Natural killer cell (primary cell): ENCODE measurements around the gene CCDC197. TPM values are rescaled to one million over a fixed set of nuclear protein-coding genes. Genes with fewer than 3 reads are reported as not detected.

Experiments
- ATAC-seq, 3 donors: fragments of 150-1000 bp in 2 of 3; fragments of 200-7000 bp in 1 of 3; cut with Tn5 transposase; 1 replicate in 1 of 3; 2 replicates in 2 of 3; pipeline ENCODE4 v1.10.0; 2021; ENCODE audit warnings: mild to moderate bottlenecking in 2 of 3, moderate library complexity in 2 of 3
- DNase-seq, 2 donors: peaks; one replicate each; pipeline versions ENCODE4 v3.0.0 to v3.0.0-alpha.2; 2013 to 2021; ENCODE audit warnings: mixed read lengths in 1 of 2
- H3K27ac ChIP-seq: one replicate; pipeline ENCODE4 v1.5.1; 2013; ENCODE audit warnings: mild to moderate bottlenecking, low read length
- H3K27me3 ChIP-seq: one replicate; pipeline ENCODE4 v1.6.1; 2013; ENCODE audit warnings: low read length; ENCODE audit not compliant: control insufficient read depth, insufficient read depth
- H3K36me3 ChIP-seq: one replicate; pipeline ENCODE4 v1.6.1; 2013; ENCODE audit warnings: low read length; ENCODE audit not compliant: control insufficient read depth, insufficient read depth
- H3K4me1 ChIP-seq: one replicate; pipeline ENCODE4 v1.6.1; 2013; ENCODE audit warnings: low read length; ENCODE audit not compliant: control insufficient read depth, insufficient read depth
- H3K4me3 ChIP-seq: one replicate; pipeline ENCODE4 v1.5.1; 2013; ENCODE audit warnings: low read length
- H3K9me3 ChIP-seq: one replicate; pipeline ENCODE4 v1.6.1; 2013; ENCODE audit warnings: low read length; ENCODE audit not compliant: control insufficient read depth, insufficient read depth
- H3K27ac Mint-ChIP-seq, 2 donors: one replicate each; pipeline ENCODE4 v1.8.0; 2022; ENCODE audit warnings: mild to moderate bottlenecking in 2 of 2, mixed read lengths in 2 of 2, moderate library complexity in 1 of 2
- H3K27me3 Mint-ChIP-seq, 2 donors: one replicate each; pipeline ENCODE4 v1.8.0; 2022; ENCODE audit warnings: low read depth in 2 of 2, mixed read lengths in 2 of 2
- H3K36me3 Mint-ChIP-seq: one replicate; pipeline ENCODE4 v1.8.0; 2022; ENCODE audit warnings: mixed read lengths
- H3K4me1 Mint-ChIP-seq, 2 donors: one replicate each; pipeline ENCODE4 v1.8.0; 2022; ENCODE audit warnings: mixed read lengths in 2 of 2
- H3K4me3 Mint-ChIP-seq: one replicate; pipeline ENCODE4 v1.8.0; 2022; ENCODE audit warnings: mild to moderate bottlenecking, moderate library complexity, mixed read lengths
- H3K9me3 Mint-ChIP-seq, 2 donors: one replicate each; pipeline ENCODE4 v1.8.0; 2022; ENCODE audit warnings: mixed read lengths in 2 of 2
- CTCF ChIP-seq: fragments of 200-600 bp; IDR thresholded peaks from one replicate; pipeline ENCODE4 v1.8.0; 2022; ENCODE audit warnings: antibody characterized with exemption
- WGBS: methylation state at CpG from one replicate; pipeline ENCODE4 v1.1.7; 2013; ENCODE audit warnings: missing lambda C conversion rate; ENCODE audit not compliant: insufficient coverage; 5-methylcytosine and 5-hydroxymethylcytosine counted together
- intact Hi-C: fragments of 100-400 bp; cut with micrococcal nuclease; formaldehyde crosslinking; loops from one replicate; pipeline ENCODE4 v1.14.2; 2022
- total RNA-seq, 4 donors: library from RNA; stranded (reverse); fragments of 120-200 nt in 1 of 4; gene quantifications; one replicate each; pipeline versions ENCODE4 v1.2.3 to v1.2.4, GENCODE V29; 2013 to 2022

Gene CCDC197
- total RNA-seq, 3 donors from 2014 or later (not counting 1 experiment from before 2014, with no cell fraction given) = not detected

DNA sequence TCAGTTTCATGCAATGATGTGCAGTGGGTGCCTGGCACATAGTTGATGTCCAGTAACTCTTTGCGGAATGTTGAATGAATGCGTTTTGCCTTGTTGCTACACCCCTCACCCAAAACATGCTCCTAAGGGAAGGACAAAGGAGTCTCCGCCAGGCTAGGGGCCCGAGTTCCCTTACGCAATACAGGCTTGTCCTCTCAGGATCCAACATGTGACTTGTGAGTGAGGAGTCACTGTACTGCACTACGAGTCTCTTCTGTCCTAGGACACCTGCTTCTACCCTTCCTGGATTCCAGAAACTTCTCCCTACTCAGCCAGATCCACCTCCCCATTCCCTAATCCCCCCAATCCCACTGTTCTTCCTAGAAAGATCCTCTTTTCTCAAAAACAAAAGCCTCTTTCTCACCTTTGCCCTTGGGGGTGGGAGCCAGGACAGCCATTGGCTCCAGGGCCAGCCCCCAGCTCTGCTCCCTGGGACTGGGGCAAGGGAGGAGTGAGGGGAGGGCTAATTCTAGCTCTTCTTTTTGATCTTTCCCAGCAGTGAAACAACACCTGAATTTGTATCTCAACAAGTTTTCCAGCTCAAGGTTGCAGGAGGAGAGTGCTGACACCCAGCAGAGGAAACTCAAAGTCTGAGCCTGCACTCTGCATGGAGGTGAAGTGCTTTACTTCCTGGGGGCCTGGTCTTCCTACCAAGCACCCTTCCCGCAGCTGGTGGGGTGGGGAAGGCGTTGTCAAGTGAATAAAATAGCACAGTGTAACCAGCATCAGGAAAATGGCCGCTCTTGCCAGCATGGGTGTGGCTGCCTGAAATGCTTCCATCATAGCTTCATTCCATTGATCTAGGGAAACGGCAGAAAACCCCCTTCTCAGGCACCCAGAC, 25.7 kb downstream of the CCDC197 start:
- no peak for TF ChIP-seq CTCF
- H3K4me1 Mint-ChIP-seq = peaks cover 5 to 6% of the 10 kb centered on the region in 2 donors
- peaks cover 12% of the 10 kb centered on the region for H3K4me1 ChIP-seq
- H3K27me3 Mint-ChIP-seq = peaks cover 25 to 59% of the 10 kb centered on the region in 2 donors
- H3K27me3 ChIP-seq = peaks cover 2% of the 10 kb centered on the region
- no peaks in the 10 kb centered on the region for H3K9me3 Mint-ChIP-seq
- H3K4me3 Mint-ChIP-seq = no peak overlapping the region
- no peak overlapping the region for H3K27ac Mint-ChIP-seq
- H3K9me3 ChIP-seq = no peaks in the 10 kb centered on the region
- no peak overlapping the region for H3K4me3 ChIP-seq
- no peak overlapping the region for H3K27ac ChIP-seq
- no peaks in the 10 kb centered on the region for H3K36me3 ChIP-seq
- DNase-seq (no peak), ATAC-seq (no peak)
- H3K36me3 Mint-ChIP-seq = no peaks in the 10 kb centered on the region
- 81% methylated on average over 9 of the region's 10 CpGs for WGBS
- intact Hi-C loops = no loop called here

- ATAC-seq (no peak), DNase-seq (no peak)
- Mint-ChIP-seq H3K27ac (no peak overlapping the region), H3K27me3 (peaks cover 21 to 46% of the 10 kb centered on the region in 2 donors), H3K4me1 (peaks cover 6 to 9% of the 10 kb centered on the region in 2 donors), H3K4me3 (no peak overlapping the region), H3K9me3 (no peaks in the 10 kb centered on the region), H3K36me3 (no peaks in the 10 kb centered on the region)
- no peak for TF ChIP-seq CTCF
- no peaks in the 10 kb centered on the region for H3K36me3 ChIP-seq
- H3K9me3 ChIP-seq = no peaks in the 10 kb centered on the region
- no peak overlapping the region for H3K27ac ChIP-seq
- H3K27me3 ChIP-seq = no peaks in the 10 kb centered on the region
- no peak overlapping the region for H3K4me3 ChIP-seq
- intact Hi-C loops = no loop called here
- peaks cover 12% of the 10 kb centered on the region for H3K4me1 ChIP-seq
- 100% methylated on average over 1 of the region's 2 CpGs for WGBS
These were observed 27.4 kb downstream of the CCDC197 start for GRCh38 chr14:94024549-94024948.

DNA sequence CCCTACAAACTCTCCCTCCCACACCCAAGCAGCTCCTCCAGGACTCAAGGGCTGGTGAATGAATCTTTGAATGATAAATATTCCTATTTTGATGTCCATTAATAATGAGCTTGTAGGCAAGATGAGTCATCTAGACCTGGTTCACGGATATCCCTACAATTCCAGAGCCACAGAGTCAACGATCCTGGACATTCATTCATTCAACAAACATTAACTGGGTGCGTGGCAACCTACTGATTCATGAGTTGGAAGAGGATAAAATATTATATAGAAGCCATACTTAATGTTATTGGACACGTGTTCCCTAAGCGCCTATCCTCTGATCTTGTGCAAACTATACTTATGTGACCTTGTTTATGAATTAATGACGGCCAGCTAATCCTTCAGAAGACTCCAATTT, 28.6 kb downstream of the CCDC197 start:
- H3K4me1 Mint-ChIP-seq = peaks cover 6 to 9% of the 10 kb centered on the region in 2 donors
- Histone ChIP-seq H3K9me3 (no peaks in the 10 kb centered on the region), H3K27me3 (no peaks in the 10 kb centered on the region), H3K4me3 (no peak overlapping the region), H3K27ac (no peak overlapping the region), H3K4me1 (peaks cover 12% of the 10 kb centered on the region), H3K36me3 (no peaks in the 10 kb centered on the region)
- TF ChIP-seq CTCF = no peak
- peaks cover 26 to 37% of the 10 kb centered on the region in 2 donors for H3K27me3 Mint-ChIP-seq
- DNase-seq (no peak), ATAC-seq (no peak)
- no peaks in the 10 kb centered on the region for H3K36me3 Mint-ChIP-seq
- intact Hi-C loops = loop anchor here (1.0 kb wide), 1 partner anchor 56 kb away; the partner anchor contains the start of genes DDX24 and IFI27L1
- WGBS = 70% methylated on average over 5 of the region's 6 CpGs
- no peaks in the 10 kb centered on the region for H3K9me3 Mint-ChIP-seq
- H3K27ac Mint-ChIP-seq = peak overlapping the region in 1 of 2 donors; percentile 64
- peak overlapping the region; percentile 80 for H3K4me3 Mint-ChIP-seq
